Thyroid gland (tissue), 4 donors: Measurements from ENCODE around the gene AXL. TPM values are rescaled to one million over a fixed set of nuclear protein-coding genes. Genes with fewer than 3 reads are reported as not detected.

Source experiments
- DNase-seq, 2 donors: peaks; one replicate each; pipeline ENCODE4 v3.0.0-alpha.2; 2019
- H3K27ac ChIP-seq, 3 donors: fragments of 200-600 bp; sonication (generic); 1 replicate in 2 of 3; 2 replicates in 1 of 3; pipeline ENCODE4 v1.5.1; 2016 to 2019; ENCODE audit warnings: mild to moderate bottlenecking in 1 of 3, moderate library complexity in 1 of 3
- H3K27me3 ChIP-seq: fragments of 200-600 bp; sonication (generic); one replicate; pipeline ENCODE4 v1.5.1; 2019
- H3K36me3 ChIP-seq, 2 donors: fragments of 200-600 bp; sonication (generic); one replicate each; pipeline ENCODE4 v1.5.1; 2016 to 2019
- H3K4me1 ChIP-seq, 2 donors: fragments of 200-600 bp; sonication (generic); one replicate each; pipeline ENCODE4 v1.5.1; 2017 to 2019
- H3K4me3 ChIP-seq, 3 donors: fragments of 200-600 bp; sonication (generic); replicated peaks in 1 of 3; 1 replicate in 2 of 3; 2 replicates in 1 of 3; pipeline ENCODE4 v1.5.1; 2016; ENCODE audit warnings: mild to moderate bottlenecking in 1 of 3
- H3K9me3 ChIP-seq: fragments of 200-600 bp; sonication (generic); one replicate; pipeline ENCODE4 v1.5.1; 2017
- POLR2A ChIP-seq, 2 donors: fragments of 450-650 bp; IDR thresholded peaks; one replicate each; pipeline ENCODE4 v1.6.1; 2017; ENCODE audit warnings: antibody characterized with exemption in 2 of 2, mild to moderate bottlenecking in 2 of 2, moderate library complexity in 1 of 2
- WGBS, 2 donors: methylation state at CpG; one replicate each; pipeline ENCODE4 v1.1.5; 2017; 5-methylcytosine and 5-hydroxymethylcytosine counted together
- intact Hi-C: fragments of 100-400 bp; cut with DNase I; formaldehyde crosslinking; loops from one replicate; pipeline ENCODE4 v1.15.1; 2023
- total RNA-seq, 4 donors: library from RNA; depleted of rRNA; stranded (reverse); fragments of >200 nt; gene quantifications; one replicate each; pipeline ENCODE4 v1.2.3, GENCODE V29; 2016
- TF ChIP-seq, protein P1 (sequence below), 6 experiments: fragments of 200-600 bp in 3 of 6; fragments of 450-650 bp in 3 of 6; sonication (generic) in 3 of 6; IDR thresholded peaks; one replicate each; pipeline ENCODE4 v1.5.1; 2016 to 2019; ENCODE audit warnings: antibody characterized with exemption in 6 of 6, mild to moderate bottlenecking in 2 of 6, inconsistent platforms in 1 of 6, moderate library complexity in 1 of 6

AXL gene
- total RNA-seq, 4 donors from 2014 or later = 17.5 to 61.3 (median 35.4) TPM

DNA sequence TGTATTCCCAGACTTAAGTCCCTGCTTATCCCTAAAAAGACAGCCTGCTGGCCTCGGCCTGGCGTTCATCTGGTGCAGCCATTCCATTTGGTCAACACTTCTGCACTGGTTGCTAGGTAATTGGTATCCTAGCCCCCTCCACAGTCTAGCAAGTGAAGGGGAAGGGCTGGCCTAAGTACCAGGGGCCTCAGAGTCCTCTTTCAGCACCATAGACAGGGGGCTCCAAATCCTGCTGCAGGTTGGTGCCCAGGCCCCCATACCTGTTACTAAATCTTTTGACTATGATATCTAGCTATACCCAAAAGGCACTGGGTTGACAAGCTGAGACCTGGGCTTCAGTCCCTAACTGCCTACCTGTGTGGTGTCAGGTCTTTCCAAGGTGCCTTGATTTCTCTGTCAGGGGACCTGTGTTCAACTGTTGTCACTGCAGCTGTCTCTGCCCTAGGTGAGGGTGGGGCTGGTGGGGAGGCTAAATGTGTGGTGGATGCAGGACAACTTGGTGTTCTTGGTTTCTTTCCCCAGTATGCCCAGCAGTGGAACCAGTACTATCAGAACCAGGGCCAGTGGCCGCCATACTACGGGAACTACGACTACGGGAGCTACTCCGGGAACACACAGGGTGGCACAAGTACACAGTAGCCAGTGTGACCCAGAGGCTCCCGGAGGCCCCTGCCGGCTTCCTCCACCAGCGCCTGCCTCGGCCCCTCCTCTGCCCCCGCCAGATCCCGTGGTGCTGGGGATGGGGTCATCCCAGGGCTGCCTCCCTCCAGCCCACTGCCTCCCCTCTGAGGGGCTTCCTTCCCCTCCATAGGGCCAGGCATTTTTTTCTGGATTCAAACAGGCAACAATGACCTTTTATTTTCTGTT is 87.1 kb downstream of the AXL start:
- intact Hi-C loops = loop anchor here (5.0 kb wide), 2 partner anchors 39 to 104 kb away; no protein-coding TSS in a partner anchor
- Histone ChIP-seq H3K27ac (peak overlapping the region in 2 of 3 donors; percentile 15 to 23), H3K4me3 (no peak overlapping the region), H3K4me1 (peaks cover 20 to 25% of the 10 kb centered on the region in 2 donors), H3K9me3 (no peaks in the 10 kb centered on the region), H3K27me3 (no peaks in the 10 kb centered on the region), H3K36me3 (peaks cover 49 to 53% of the 10 kb centered on the region in 2 donors)
- no peak for DNase-seq
- WGBS, 2 donors = 74 to 92% methylated on average over 12 of the region's 13 CpGs
- TF ChIP-seq, protein P1, sequence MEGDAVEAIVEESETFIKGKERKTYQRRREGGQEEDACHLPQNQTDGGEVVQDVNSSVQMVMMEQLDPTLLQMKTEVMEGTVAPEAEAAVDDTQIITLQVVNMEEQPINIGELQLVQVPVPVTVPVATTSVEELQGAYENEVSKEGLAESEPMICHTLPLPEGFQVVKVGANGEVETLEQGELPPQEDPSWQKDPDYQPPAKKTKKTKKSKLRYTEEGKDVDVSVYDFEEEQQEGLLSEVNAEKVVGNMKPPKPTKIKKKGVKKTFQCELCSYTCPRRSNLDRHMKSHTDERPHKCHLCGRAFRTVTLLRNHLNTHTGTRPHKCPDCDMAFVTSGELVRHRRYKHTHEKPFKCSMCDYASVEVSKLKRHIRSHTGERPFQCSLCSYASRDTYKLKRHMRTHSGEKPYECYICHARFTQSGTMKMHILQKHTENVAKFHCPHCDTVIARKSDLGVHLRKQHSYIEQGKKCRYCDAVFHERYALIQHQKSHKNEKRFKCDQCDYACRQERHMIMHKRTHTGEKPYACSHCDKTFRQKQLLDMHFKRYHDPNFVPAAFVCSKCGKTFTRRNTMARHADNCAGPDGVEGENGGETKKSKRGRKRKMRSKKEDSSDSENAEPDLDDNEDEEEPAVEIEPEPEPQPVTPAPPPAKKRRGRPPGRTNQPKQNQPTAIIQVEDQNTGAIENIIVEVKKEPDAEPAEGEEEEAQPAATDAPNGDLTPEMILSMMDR (IDR thresholded peaks at IDR 0.05) = no peak
- TF ChIP-seq POLR2A (IDR thresholded peaks at IDR 0.05) = no peak

DNA sequence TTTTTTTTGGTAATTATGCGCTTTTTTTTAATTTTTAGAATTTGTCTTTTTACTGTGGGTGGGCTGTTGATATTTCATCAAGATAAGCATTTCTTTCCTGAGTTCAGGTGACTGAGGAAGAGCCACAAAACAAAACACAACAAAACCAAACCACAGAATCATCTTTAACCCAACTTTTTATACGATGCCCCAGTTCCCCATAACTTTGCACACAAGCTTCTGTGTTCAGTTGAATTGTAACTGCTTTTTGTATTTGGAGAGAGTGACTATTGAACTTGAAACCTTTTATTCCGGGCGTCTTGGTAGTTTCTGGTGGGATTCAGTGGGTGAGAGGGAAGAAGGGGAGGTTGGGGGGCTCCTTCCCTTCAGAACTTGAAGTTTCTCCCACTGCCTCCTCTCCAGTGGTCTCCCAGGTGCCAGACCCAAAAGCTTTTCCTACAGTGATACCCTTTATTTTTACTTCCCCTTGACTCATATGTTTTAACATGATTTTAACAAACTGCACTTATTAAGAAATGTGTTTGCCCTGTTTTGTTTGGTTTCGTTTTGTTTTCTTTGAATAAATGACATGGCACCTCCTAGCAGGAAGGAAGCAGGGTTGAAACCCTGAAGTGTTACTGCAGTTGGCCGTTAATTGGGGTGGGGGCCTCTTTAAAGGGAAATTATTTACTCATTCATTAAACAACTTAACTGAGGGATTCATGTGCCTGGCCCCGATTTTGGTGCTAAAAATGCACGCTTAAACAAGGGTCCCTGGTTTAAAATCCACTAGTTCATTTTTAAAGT is 88.3 kb downstream of the AXL start:
- intact Hi-C loops = loop anchor here (5.0 kb wide), 2 partner anchors 40 to 105 kb away; no protein-coding TSS in a partner anchor
- Histone ChIP-seq H3K4me3 (no peak overlapping the region), H3K27me3 (no peaks in the 10 kb centered on the region), H3K27ac (peak overlapping the region in 2 of 3 donors; percentile 94 to 95), H3K9me3 (no peaks in the 10 kb centered on the region), H3K4me1 (peaks cover 23 to 32% of the 10 kb centered on the region in 2 donors), H3K36me3 (peaks cover 44 to 45% of the 10 kb centered on the region in 2 donors)
- 69 to 75% methylated on average over 8 of the region's 8 CpGs for WGBS, 2 donors
- DNase-seq = no peak
- TF ChIP-seq POLR2A (IDR thresholded peaks at IDR 0.05) = no peak
- TF ChIP-seq, protein P1 (IDR thresholded peaks at IDR 0.05) = no peak

DNA sequence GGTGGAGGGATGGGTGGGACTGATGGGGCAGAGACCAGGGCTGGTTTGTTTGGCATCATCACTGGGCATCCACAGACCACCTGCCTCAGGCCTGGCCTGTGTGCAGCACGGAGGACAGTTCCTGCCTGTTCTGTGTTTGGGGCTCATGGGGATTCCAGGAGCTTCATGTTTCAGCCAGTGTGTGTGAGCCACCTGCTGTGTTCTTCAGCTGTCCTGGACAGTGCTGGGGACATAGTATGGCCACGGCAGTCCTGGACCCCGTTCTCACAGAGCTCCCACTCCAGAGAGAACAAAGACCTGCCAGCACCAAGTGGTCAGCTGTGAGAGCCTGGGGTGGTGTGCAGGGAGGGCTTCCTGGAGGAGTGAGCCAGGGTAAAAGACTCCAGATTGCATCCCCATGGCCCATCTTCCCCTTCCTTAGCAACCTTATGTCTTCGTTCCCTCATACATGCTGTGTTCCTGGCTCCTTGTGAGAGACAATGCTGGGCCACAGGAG is 89.0 kb downstream of the AXL start:
- intact Hi-C loops = loop anchor here (5.0 kb wide), 2 partner anchors 41 to 106 kb away; no protein-coding TSS in a partner anchor

DNA sequence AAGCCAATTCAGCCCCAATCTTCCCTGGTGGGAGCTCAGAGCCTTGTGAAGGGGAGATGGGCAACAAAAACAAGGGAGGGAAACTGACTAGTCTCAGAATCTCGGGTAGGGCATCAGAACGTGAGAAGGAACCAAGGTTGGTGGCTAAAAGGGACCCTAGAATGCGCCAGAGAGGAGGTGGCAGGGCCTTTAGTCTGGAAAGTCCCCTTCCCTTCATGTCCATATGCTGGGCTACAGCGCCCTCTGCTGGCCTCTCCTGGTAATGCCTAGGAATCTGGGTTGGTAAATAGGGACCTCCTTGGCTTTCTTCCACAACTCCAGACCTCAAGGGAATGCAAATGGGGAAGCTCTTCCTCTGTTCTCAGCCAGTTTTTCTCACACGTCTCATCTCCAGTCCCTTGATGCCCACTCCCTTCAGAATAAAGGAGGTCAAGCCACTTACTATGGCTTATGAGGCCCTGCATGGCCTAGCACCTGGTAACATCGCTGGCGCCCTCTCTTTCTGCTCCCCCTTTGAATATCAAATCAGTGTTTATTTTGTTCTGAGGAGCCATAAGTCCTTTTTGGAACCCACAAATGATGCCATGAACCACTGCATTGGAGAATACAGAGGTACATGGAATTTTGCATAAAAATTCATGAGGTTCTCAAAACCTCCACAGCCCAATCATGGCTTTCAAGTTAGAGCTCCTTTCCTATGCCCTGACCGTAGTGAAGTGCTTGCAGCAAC is 89.6 kb downstream of the AXL start:
- TF ChIP-seq, protein P1 (IDR thresholded peaks at IDR 0.05) = peak; percentile 77 to 97 (median 94)
- no peak for TF ChIP-seq POLR2A (IDR thresholded peaks at IDR 0.05)
- peaks cover 23 to 32% of the 10 kb centered on the region in 2 donors for H3K4me1 ChIP-seq
- intact Hi-C loops = loop anchor here (5.0 kb wide), 2 partner anchors 41 to 106 kb away; no protein-coding TSS in a partner anchor
- 22 to 24% methylated on average over 8 of the region's 8 CpGs for WGBS, 2 donors
- no peak overlapping the region for H3K4me3 ChIP-seq
- peaks cover 33 to 42% of the 10 kb centered on the region in 2 donors for H3K36me3 ChIP-seq
- no peaks in the 10 kb centered on the region for H3K27me3 ChIP-seq
- peak; percentile 92 to 94 for DNase-seq
- H3K27ac ChIP-seq = peak overlapping the region; percentile 91 to 95 (median 94)
- H3K9me3 ChIP-seq = no peaks in the 10 kb centered on the region

More for the DNA sequence above, 89.0 kb downstream of the AXL start:
- no peaks in the 10 kb centered on the region for H3K9me3 ChIP-seq
- 35 to 60% methylated on average over 1 to 4 of the region's 4 CpGs for WGBS, 2 donors
- TF ChIP-seq, protein P1 (IDR thresholded peaks at IDR 0.05) = no peak
- TF ChIP-seq POLR2A (IDR thresholded peaks at IDR 0.05) = no peak
- H3K27me3 ChIP-seq = no peaks in the 10 kb centered on the region
- H3K4me3 ChIP-seq = no peak overlapping the region
- H3K27ac ChIP-seq = peak overlapping the region; percentile 66 to 95 (median 94)
- no peak for DNase-seq
- H3K36me3 ChIP-seq = peaks cover 38 to 43% of the 10 kb centered on the region in 2 donors
- peaks cover 23 to 32% of the 10 kb centered on the region in 2 donors for H3K4me1 ChIP-seq
